ENCODE measurements around the gene STEAP3.

DNA sequence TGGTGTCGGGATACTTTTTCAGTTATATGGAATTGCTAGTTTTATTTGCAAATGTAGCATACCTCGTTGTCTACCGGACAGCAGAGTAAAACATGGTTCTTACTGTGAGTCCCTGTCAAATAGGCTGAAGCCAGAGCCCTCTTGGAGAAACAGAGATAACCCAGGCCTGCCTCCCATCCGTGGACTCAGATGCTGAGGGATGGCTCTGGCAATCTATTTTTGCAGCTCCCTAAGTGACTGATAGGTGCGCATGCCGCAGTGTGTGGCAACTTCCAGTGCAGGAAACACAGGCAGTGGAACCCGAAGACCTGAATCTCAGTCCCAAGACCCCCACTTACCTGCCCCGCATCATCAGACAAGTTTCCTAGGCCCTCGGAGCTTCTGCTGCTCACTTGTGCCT lies 33.6 kb downstream of the STEAP3 start:
- TF ChIP-seq KDM1A (IDR thresholded peaks at IDR 0.05; ENCODE audit: low read depth) (no peak), KDM5A (IDR thresholded peaks at IDR 0.05) (no peak), ZNF302 (CRISPR knock-in tag; IDR thresholded peaks at IDR 0.05) (no peak), POLR2A (IDR thresholded peaks at IDR 0.05; ENCODE audit: low read length) (no peak), JUN (IDR thresholded peaks at IDR 0.05) (no peak), RCOR1 (IDR thresholded peaks at IDR 0.05; ENCODE audit: low read depth, low read length) (no peak)
- TF ChIP-seq, protein P1, sequence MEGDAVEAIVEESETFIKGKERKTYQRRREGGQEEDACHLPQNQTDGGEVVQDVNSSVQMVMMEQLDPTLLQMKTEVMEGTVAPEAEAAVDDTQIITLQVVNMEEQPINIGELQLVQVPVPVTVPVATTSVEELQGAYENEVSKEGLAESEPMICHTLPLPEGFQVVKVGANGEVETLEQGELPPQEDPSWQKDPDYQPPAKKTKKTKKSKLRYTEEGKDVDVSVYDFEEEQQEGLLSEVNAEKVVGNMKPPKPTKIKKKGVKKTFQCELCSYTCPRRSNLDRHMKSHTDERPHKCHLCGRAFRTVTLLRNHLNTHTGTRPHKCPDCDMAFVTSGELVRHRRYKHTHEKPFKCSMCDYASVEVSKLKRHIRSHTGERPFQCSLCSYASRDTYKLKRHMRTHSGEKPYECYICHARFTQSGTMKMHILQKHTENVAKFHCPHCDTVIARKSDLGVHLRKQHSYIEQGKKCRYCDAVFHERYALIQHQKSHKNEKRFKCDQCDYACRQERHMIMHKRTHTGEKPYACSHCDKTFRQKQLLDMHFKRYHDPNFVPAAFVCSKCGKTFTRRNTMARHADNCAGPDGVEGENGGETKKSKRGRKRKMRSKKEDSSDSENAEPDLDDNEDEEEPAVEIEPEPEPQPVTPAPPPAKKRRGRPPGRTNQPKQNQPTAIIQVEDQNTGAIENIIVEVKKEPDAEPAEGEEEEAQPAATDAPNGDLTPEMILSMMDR (IDR thresholded peaks at IDR 0.05), result no peak

Data from A549 (cell line).